Panc1 (cell line): Measurements from ENCODE around the gene GALNT18. TPM values are rescaled to one million over a fixed set of nuclear protein-coding genes. Genes with fewer than 3 reads are reported as not detected.

Experiments
- ATAC-seq: fragments of 200-7000 bp; cut with Tn5 transposase; 2 replicates; pipeline ENCODE4 v1.9.1; 2020; ENCODE audit warnings: mild to moderate bottlenecking, moderate library complexity
- BruUV-seq: library from RNA; stranded (reverse); fragments of 400-500 nt; replicated peaks from 2 replicates; lab custom pipeline; 2021; lab: Mats Ljungman, UMichigan
- CTCF ChIA-PET: fragments of 300-600 bp; sonication (Branson Sonifier 250); formaldehyde crosslinking; loops from one replicate; lab custom pipeline; 2022; ENCODE audit warnings: antibody characterized with exemption; lab: Charles Lee
- POLR2A ChIA-PET: fragments of 300-600 bp; sonication (Branson Sonifier 250); formaldehyde crosslinking; loops from one replicate; lab custom pipeline; 2022; ENCODE audit warnings: antibody characterized with exemption; lab: Charles Lee
- DNase-seq: peaks from one replicate; pipeline ENCODE4 v3.0.0-alpha.2; 2010; ENCODE audit warnings: low read depth, low spot score
- H3K27ac ChIP-seq: 2 replicates; pipeline ENCODE4 v1.5.1; 2011; ENCODE audit warnings: mild to moderate bottlenecking, low read length, inconsistent platforms
- H3K27me3 ChIP-seq: fragments of 200-500 bp; sonication (Bioruptor generic); 2 replicates; pipeline ENCODE4 v1.6.0; 2014; ENCODE audit warnings: low read length, inconsistent platforms; ENCODE audit not compliant: control insufficient read depth, insufficient read depth
- H3K36me3 ChIP-seq: fragments of 200-500 bp; sonication (Bioruptor generic); 2 replicates; pipeline ENCODE4 v1.5.1; 2014; ENCODE audit warnings: inconsistent platforms, mild to moderate bottlenecking, low read length, moderate library complexity; ENCODE audit not compliant: control insufficient read depth, insufficient read depth
- H3K4me1 ChIP-seq: 2 replicates; pipeline ENCODE4 v1.5.1; 2011; ENCODE audit warnings: inconsistent platforms, mild to moderate bottlenecking, low read length, moderate library complexity; ENCODE audit not compliant: control insufficient read depth, insufficient read depth
- H3K4me3 ChIP-seq, 2 experiments: 2 replicates each; pipeline ENCODE4 v1.5.1; 2011 to 2012; ENCODE audit warnings: low read depth in 2 of 2, low read length in 2 of 2, mild to moderate bottlenecking in 2 of 2, inconsistent platforms in 1 of 2, moderate library complexity in 1 of 2
- H3K9me3 ChIP-seq: fragments of 200-500 bp; sonication (Bioruptor generic); 2 replicates; pipeline ENCODE4 v1.5.1; 2014; ENCODE audit warnings: low read depth, mild to moderate bottlenecking, inconsistent platforms, low read length, moderate library complexity; ENCODE audit not compliant: control insufficient read depth, insufficient read depth
- CTCF ChIP-seq: fragments of 450-650 bp; IDR thresholded peaks from 2 replicates; pipeline ENCODE4 v1.5.1; 2017; ENCODE audit warnings: mild to moderate bottlenecking
- POLR2AphosphoS5 ChIP-seq: IDR thresholded peaks from 2 replicates; pipeline ENCODE4 v1.6.1; 2012; ENCODE audit warnings: mild to moderate bottlenecking, low read depth, low read length, moderate library complexity
- REST ChIP-seq, 2 experiments: IDR thresholded peaks; 2 replicates each; pipeline ENCODE4 v1.6.1; 2011 to 2012; ENCODE audit warnings: low read depth in 2 of 2, control low read depth in 1 of 2, low read length in 1 of 2, mild to moderate bottlenecking in 1 of 2, moderate library complexity in 1 of 2; ENCODE audit not compliant: insufficient read depth in 1 of 2
- SIN3A ChIP-seq: IDR thresholded peaks from 2 replicates; pipeline ENCODE4 v1.6.1; 2012; ENCODE audit warnings: low read depth, mild to moderate bottlenecking, low read length, moderate library complexity, borderline replicate concordance; ENCODE audit not compliant: insufficient read depth
- TCF7L2 ChIP-seq: IDR thresholded peaks from 2 replicates; pipeline ENCODE4 v1.6.1; 2011; ENCODE audit warnings: mild to moderate bottlenecking, low read depth, low read length, inconsistent platforms
- in situ Hi-C: cut with HindIII; loops from 2 replicates; pipeline ENCODE4 v1.10.0; 2016; ENCODE audit warnings: low sequenced_read_pairs, low pct_unique_long_range_greater_than_20kb
- intact Hi-C: fragments of 100-400 bp; cut with micrococcal nuclease; formaldehyde crosslinking; loops from one replicate; pipeline ENCODE4 v1.10.0; 2022; ENCODE audit not compliant: unreplicated experiment
- total RNA-seq: library from RNA; stranded (reverse); gene quantifications from one replicate; pipeline ENCODE4 v1.2.1, GENCODE V29; 2021; ENCODE audit not compliant: unreplicated experiment

GALNT18 gene
- total RNA-seq, 1 experiment from 2014 or later: 8.6 TPM

GRCh38 chr11:11363674-11364073 lies 258.1 kb downstream of the GALNT18 start:
- TF ChIP-seq POLR2AphosphoS5: no peak
- TF ChIP-seq CTCF: no peak
- no peak for TF ChIP-seq SIN3A
- no peak for TF ChIP-seq TCF7L2
- no peak for TF ChIP-seq REST (IDR thresholded peaks at IDR 0.05; ENCODE audit: insufficient read depth in 1 of 2, low read depth in 2 of 2, low read length in 1 of 2)
- Histone ChIP-seq H3K9me3 (no peaks in the 10 kb centered on the region), H3K27me3 (no peaks in the 10 kb centered on the region), H3K4me3 (no peak overlapping the region), H3K36me3 (no peaks in the 10 kb centered on the region), H3K4me1 (no peaks in the 10 kb centered on the region), H3K27ac (no peak overlapping the region)
- intact Hi-C loops (no loop called here), in situ Hi-C loops (no loop called here)
- ATAC-seq (no peak), DNase-seq (no peak)
- CTCF ChIA-PET: no interaction called here
- POLR2A ChIA-PET: no interaction called here
- BruUV-seq: no TSS peak

- no peaks in the 10 kb centered on the region for H3K9me3 ChIP-seq
- no peak overlapping the region for H3K4me3 ChIP-seq
- intact Hi-C loops (no loop called here), in situ Hi-C loops (no loop called here)
- H3K27me3 ChIP-seq: no peaks in the 10 kb centered on the region; the same call in 1 of the 2 replicates
- no peak overlapping the region for H3K27ac ChIP-seq
- no peaks in the 10 kb centered on the region for H3K4me1 ChIP-seq
- TF ChIP-seq CTCF: no peak
- TF ChIP-seq TCF7L2: no peak
- TF ChIP-seq POLR2AphosphoS5: no peak
- no peak for TF ChIP-seq SIN3A
- TF ChIP-seq REST (IDR thresholded peaks at IDR 0.05; ENCODE audit: insufficient read depth in 1 of 2, low read depth in 2 of 2, low read length in 1 of 2): no peak
- DNase-seq (no peak), ATAC-seq (no peak)
- no peaks in the 10 kb centered on the region for H3K36me3 ChIP-seq
- POLR2A ChIA-PET: no interaction called here
- CTCF ChIA-PET: no interaction called here
- BruUV-seq: no TSS peak
Observed at GRCh38 chr11:11359611-11360010, 262.2 kb downstream of the GALNT18 start.
